Hematopoietic multipotent progenitor cell treated with erythropoietin and hydrocortisone succinate and interleukin-3 and kit ligand, for 6 days (in vitro differentiated cells): ENCODE results near the gene RAD51B.
A peak's percentile ranks its signal among the peaks of the same experiment; 100 is the strongest.

Source experiments
- DNase-seq: peaks from one replicate; pipeline ENCODE4 v3.0.0-alpha.2; 2015

The RAD51B gene

DNA sequence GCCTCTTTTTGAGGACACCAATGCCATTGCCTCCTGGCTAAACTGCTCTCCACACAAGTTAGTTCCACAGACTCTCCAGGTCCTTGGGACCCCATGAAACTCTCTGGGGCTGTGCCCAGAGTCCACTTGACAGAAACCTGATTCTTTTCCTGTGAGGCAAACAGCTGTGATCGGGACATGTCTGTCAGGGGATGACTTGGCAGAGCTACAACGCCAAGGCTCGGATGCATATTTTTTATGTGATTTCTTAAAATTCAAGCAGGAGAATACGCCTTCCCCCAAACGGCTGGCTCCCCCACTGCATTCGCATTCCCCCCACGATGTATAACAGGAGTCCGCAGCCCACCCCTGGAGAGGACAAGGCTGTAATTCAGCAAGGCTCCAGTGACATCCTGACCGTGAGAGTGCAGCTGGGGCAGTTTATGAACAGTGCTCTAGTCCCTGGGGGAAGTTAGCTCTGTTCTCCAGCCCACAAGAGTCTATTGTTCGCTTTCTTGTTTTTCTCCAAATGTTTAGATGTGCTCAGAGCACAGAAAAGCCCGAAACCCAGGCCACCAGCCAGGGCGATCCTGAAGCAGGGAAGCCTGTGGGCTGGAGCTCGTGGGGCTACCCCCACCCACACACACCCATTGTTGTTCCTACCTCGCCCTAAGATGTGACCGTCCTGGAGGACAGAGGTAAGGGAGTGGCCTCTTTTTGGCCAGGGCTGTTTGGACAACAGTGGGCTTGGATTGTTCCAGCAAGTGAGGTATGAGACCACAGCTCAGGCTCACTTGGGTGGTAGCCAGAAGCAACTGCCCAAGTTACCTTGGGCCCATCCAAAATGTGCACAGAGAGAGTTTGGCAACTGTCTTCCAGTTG is 813.8 kb downstream of the RAD51B start:
- DNase-seq: no peak

DNA sequence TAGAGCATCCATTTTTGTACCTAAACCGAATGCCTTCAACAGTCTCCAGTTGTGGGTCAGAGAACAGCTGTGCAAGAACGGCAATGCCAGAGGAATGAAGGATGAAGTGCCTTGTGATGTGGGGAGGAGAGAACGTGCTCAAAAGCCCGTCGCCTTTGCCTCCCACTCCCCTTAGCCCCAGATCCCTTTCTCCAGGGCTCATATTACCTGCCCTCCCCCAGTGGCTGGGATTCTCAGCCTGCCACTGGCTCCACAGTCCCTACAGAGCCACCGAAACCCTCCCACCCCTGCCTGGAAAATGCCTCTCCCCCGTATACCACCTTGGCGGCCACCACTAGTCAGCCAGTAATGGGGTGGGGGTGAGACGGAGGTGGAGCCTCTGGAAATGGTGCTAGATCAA is 814.8 kb downstream of the RAD51B start:
- no peak for DNase-seq

DNA sequence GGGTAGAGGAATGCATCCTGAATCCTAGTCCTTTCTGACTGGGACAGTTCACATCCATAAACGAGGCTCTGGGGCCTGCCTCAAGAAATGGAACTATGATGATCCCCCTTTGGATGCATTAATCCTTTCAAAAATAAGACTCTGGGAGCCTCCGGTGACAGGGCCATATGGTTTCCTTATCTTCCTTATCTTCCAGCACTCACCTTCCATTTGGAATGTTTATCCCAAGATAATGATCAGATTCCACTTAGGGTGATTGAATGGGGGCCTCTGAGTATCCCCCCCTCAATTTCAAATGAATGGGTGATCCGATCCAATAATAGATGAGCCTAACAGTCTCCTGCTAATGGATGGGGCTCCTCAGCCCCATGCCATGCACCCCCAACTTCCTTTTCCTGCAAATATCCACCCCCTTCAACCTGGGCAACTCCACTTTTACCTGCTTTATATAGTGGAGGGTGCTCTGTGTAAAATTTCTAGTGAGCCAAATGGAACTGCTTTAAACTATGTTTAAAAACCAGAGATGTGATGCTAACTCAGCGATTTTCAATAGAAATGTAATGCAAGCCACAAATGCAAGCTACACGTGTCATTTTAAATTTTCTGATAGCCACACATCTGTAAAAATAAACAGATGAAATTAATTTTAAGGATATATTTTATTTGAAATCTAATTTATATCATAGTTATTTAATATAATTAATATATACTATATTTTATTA is 815.5 kb downstream of the RAD51B start:
- DNase-seq: no peak

DNA sequence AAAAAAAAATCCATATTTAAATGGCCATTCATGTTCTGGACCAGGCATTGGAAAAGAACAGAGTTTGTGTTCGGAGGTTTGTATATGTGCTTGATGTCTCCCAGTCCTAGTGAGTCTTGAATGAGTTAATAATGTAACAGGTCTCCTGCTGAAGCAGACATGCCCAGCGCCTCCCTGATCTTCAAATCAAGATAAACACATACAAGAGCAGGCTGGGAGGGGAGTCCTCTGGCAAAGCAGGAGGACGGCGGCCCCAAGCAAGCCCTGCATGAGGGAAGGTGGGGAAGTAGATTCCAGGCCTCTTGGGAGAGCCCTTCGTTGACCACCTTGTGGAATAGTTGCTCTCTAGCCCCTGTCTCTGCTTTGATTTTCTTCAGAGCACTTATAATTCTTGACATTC is 817.0 kb downstream of the RAD51B start:
- no peak for DNase-seq

DNA sequence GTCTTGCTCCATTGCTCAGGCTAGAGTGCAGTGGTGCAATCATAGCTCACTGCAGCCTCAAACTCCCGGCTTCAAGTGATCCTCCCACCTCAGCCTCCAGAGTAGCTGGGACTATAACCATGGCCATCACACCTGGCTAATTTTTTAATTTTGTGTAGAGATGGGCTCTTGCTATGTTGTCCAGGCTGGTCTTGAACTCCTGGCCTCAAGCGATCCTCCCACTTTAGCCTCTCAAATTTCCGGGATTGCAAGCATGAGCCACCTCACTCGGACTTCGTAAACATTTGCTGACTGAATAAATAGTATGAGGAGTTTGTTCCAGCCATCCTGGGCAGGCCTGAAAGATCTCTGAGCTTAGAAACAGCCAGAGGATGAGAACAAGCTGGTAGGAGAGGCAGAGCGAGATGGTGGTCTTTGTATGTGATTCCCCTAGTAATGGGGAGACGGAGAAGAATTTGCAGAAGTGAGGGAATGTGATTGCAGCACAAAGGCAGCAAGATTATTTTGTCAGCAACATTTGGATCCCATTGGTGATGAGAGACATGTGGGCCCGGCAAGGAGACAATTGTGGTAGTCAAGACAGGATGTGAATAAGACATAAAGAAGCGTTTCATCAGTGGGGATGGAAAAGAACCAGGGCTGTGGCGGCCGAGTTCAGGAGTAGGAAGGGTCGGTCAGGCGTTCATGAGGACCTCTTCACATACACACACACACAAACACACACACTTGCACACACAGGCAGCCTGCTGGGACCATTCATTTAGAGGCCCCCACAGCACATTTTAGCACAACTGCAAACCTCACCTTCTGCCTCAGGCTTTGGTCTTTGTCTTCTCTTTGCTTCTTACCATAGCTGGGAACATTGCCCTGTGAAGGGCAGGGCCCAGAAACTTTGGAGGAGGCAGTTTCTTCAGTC is 817.8 kb downstream of the RAD51B start:
- DNase-seq: no peak

DNA sequence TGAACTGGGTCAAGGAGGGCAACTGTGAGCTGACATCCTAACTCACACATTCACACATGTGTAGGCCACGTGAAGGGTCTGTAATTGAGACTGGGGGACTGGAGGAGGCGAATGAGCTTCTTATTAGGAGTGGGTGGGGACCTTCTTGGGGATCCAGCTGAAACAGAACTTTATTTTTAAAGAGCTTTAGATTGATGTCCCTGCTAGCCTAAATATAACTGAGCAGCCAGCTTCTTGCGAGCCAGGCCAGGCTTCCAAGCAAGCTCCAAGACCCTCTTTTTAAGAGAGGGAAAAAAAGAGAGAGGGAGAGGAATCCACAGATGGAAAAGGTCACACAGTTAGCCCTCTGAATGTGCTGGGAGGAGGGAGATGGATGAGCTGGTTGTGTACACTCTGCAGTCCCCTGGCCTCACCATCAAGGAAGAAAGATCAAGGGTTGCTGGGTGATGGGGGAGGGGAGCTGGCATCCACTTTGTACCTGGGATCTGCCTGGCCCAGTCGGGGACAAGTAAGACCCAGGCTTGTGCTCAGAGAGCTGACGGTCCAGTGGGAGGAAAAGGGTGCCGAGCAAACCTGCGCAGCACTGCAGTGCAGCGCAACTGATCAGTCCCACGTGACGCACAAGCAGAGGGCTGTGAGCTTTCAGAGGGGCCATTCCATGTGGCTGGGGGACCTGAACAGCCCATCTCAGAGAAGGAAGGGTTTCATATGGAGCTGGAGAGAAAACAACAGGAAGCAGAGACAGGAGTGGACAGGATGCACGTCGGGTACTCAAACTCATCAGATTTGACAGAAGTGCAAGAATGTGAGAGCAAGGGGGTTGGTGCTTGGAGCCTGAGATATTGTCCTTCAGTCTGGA is 818.8 kb downstream of the RAD51B start:
- no peak for DNase-seq

DNA sequence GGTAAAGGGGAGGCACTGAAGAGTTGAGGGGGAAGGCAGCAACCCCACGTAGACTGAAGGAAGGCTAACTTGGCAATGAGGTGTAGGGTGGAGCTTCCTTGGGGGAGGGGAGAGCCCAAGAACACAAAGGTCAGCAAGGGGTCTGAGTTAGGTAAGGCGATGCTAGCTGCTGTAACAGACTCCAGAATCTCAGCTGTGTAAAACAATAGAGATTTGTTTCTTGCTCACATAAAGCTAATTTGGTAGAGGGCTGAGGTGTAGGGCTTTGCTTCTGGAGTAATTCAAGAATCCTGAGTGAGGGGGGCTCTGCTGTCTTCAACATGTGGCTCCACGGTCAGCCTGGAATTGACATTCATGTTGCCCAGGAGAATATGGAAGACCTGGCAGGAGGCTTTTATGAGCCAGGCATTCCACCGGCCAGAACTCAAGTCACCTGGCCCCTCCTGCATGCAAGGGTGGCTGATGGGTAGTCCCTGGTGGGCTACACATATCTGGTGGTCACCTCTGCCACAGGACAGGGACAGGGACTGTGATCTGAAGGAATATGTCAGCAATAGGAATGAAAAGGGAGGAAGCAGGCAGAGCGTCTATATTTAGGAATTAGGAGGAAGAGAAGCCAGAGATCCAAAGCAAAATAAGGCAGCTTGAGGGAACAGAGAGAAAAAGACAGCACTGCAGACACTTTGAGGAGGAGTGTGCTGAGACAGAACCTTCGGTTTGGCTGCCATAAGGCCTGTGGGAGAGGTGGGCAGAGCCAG is 819.6 kb downstream of the RAD51B start:
- no peak for DNase-seq

DNA sequence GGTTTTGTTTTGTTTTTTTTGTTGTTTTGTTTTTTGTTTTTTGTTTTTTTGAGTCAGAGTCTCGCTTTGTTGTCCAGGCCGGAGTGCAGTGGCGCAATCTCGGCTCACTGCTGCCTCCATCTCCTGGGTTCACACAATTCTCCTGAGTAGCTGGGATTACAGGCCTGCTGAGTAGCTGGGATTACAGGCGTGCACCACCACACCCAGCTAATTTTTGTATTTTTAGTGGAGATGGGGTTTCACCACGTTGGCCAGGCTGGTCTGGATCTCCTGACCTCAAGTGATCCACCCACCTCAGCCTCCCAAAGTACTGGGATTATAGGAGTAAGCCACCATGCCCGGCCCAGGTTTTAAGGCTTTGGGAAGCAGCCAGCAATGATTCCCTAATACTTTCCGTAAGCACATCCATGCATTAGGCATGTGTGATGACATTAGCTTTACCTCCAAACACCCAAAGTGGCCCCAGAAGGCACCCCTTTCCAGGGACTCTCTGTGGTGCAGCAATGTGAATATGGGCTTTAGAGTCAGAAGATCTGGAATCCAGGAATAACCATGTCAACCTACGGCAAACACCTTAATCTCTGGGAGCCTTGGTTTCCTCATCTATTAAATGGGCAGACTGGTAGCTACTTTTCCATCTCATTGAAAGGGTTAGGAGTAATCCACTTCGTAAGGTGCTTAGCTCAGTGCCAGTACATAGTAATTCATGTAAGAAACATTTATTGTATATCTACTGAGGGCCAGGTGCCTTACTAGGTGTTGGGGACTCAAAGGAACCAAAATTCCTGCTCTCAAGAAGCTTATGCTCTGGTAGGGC is 820.4 kb downstream of the RAD51B start:
- DNase-seq: no peak

DNA sequence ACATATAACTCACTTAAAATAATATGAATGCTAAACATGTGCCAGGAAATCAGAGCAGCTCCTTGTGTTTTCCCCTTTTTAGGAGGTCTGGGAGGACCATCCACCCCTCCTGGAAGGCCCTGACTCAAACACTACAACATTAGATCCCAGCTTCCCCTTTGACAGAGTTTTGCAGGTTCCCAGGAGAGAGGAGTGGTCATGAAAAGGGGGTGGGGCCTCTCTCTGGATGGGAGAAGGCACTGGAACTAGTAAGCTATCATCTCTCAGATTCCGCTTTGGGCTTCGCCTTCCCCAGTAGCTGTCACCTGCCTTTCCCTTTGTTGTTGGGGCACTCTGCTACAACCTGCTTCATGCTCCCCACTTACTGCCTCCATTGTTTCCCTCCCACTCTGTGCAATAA is 824.1 kb downstream of the RAD51B start:
- no peak for DNase-seq

DNA sequence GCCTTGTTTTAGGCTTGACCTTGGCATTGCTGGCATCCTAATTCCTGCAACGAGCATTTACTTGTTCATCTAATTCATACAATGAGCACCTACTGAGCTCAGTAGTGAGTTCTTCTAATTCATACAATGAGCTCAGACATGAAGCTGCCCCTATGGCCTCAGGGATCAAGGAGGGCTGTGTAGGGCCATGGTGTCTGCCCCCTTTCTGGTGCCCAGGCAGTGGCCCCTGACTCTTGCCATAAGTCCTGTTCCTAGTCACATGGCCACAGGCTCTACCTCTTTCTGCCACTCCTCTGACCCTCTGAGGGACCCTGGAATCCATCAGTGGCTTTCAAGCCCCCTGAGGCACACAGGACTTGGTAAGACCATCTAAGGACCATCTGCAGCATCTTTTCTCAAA is 824.5 kb downstream of the RAD51B start:
- DNase-seq: no peak

DNA sequence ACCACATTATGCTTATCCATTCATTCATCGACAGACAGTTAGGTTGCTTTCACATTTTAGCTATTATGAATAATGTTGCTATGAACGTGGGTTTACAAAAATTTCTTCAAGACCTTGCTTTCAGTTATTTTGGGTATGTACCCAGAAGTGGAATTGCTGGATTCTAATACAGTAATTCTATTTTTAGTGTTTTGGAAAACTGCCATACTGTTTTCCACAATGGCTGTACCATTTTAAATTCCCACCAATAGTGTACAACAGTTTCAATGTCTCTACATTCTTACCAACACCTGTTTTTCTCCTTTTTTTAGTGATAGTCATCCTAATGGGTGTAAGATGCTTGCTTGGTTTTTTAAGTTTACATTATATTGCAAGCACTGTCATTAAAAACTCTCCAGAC is 825.8 kb downstream of the RAD51B start:
- no peak for DNase-seq

DNA sequence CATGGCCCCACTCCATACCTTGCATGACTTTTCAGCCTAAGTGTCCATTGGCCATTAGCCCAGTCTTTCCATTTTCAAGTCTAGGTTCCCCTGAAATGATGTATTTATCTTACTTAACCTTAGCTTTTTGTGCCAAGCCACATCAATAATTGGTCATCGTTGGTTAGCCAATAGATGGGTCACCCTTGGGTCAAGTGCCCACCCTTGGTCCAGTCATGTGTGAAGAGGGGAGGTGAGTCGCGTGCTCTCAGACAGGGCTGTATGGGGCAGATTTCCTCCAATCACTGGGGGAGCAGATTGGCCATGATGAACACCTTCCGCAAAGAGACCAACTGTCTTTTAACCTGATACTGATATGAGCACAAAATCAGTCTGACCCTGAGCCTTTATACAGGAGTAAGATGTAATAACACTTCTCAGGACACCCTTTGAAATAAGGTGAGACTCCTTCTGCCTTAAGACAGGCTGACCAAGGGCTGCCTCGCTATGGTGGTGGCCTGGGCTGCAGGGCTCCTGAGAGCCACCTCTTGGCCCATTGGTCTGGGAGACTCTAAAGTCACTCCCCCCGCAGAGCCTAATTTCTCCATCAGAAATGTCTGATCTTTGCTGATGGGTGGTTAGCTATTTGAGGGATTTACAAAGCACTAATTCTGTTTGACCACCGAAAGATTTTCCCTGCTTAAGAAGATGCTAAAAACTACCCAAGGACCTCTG is 830.1 kb downstream of the RAD51B start:
- DNase-seq: no peak

DNA sequence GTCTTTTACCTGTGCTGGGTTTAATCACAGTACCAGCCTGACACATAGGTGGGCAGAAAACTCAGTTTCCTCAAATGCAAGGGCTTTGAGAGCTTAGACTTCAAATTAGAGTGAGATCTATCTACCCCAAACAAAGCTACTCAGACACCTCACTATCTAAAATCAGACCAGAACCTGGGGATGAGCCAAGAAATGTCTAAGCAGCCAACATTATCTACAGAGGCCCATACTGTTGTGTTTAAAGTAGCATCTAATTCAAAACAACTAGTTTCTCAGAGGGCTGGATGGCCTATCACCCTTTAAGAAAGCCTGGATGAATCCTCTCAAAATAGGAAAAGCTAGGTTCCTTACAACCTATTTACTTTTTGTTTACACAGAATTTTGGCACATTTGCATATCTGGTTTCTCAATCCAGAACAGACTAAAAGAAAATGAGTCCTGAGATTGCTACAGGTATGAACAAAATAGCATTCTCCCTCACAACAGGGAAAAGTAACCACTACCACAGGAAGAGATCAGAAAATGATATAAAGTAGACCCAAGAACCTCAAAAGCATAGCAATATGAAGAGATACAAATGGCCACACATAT is 830.9 kb downstream of the RAD51B start:
- peak; percentile 76 for DNase-seq

DNA sequence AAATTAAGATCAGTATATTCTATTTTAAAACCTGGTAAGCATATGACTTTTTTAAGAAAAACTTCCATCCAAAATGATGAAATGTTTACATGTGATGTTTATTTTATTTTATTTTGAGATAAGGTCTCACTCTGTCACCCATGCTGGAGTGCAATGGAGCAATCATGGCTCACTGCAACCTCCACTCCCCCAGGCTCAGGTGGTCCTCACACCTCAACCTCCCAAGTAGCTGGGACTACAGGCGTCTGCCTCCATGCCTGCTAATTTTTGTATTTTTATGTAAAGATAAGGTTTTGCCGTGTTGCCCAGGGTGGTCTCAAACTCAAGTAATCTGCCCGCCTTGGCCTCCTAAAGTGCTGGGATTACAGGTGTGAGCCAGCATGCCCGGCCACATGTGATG is 831.5 kb downstream of the RAD51B start:
- no peak for DNase-seq

DNA sequence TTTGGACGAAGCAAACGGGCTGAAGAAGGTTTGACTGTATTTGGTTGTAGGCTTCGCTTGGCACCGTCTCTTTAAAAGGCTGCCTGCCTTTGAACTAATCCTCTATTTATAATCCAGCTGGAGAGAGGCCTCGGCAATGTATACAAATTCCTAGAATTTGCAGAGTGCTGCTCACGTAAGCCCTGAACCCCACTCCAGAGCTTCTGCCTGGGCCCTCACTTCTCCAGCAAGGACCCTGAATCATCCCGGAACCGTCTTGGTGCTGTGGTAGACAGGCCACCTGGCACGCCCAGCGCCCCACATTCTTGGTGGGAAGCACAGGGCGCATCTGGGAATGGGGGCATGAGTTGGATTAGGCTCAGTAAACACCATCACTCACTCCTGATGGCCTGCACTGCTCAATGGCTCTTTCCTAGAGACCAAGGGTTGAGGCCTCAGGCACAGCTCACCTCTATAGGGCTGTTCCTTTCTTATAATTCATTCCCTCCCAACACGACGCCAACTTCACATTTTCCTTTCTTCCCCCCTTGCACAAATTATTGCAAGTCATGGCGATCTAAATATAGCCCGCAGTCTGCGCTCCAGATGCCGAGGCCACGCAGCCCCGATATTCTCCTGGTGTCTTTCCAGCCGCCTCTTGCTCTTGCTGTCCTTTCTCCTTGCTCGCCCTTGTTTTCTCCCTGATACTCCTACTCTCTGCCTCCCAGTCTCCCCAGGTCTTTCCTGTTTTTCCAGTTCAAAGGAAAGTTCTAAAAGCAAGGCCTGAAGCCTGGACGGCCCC is 832.3 kb downstream of the RAD51B start:
- peak; percentile 26 for DNase-seq

DNA sequence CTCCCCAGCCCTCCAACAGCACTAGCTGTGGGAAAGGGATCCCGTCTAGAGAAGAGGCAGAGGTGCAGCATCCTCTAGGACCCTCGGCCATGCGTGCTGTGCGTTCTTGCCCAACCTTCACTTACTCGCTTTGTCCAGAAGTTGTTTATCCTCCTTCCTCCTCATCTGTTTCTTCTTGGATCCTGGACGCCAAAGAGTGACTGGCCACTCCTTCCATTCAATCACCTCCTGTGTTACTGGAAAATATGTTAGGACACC is 832.8 kb downstream of the RAD51B start:
- DNase-seq: no peak

DNA sequence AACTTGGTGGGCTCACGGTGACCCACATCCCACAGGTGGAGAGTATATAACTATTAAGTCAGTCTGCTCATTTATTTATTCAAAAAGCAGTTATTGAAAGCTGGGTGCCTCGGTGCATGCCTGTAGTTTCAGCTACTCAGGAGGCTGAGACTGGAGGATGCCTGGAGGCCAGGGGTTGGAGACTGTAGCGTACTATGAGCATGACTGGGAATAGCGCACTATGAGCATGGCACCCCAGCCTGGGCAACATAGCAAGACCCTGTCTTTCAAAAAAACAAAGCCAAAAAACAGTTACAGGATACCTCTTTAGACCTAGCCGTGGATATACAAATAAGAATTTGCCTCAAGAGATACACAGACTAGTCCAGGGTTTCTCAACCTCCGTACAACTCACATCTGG is 833.5 kb downstream of the RAD51B start:
- no peak for DNase-seq

DNA sequence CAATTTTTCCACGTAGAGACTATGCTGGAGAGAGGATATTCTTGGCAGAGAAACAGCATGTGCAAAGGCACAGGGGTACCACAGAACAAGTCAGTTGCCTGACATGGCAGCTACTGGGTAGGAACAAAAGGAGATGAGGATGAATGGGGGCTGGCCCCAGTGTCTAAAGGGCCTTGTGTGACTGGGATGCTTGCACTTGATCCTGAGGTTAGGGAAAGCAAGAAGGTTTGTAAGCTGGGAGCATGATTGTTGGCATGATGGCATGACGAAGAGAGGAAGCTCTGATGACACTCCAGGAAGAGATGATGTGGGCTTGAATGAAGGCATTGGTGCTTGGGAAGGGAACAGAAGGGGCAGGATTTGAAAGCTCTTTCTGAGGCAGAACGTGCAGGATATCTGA is 834.2 kb downstream of the RAD51B start:
- DNase-seq: no peak

DNA sequence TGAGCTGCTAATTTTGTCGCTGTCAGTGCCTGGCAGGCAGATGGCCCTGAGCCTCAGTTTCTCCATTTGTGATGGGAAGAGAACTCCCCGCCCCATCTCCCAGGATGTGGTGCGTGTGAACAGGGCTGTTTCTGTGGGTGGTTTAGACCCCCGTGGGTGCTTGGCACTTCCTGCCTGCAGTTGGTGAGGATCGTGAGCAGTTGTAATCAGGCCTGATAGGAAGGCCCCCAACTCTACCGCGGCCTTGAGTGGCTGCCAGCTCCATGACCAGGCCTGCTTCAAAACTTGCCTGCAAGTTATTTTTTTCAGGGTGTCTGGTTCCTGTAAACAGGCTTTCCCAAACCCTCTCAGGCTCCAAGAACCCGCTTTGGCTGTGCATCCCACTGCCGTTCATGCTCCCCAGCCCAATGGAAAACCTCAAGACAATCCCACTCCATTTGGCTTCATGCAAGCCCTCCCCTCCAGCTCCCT is 834.9 kb downstream of the RAD51B start:
- DNase-seq: no peak
